HG02870 (cell line): ENCODE data around the gene FANCC.

Experiments used
- ATAC-seq: cut with Tn5 transposase; IDR thresholded peaks from one replicate; pipeline ENCODE4 v1.9.1; 2021; ENCODE audit warnings: mild to moderate bottlenecking, moderate library complexity; ENCODE audit not compliant: unreplicated experiment

The FANCC gene

GRCh38 chr9:95127249-95128176, 190.0 kb downstream of the FANCC start:
- ATAC-seq: no peak

GRCh38 chr9:95126739-95127138, 190.8 kb downstream of the FANCC start:
- ATAC-seq: no peak

- ATAC-seq: no peak
Observed at GRCh38 chr9:95125652-95126051, 191.9 kb downstream of the FANCC start.

- no peak for ATAC-seq
Observed at GRCh38 chr9:95124582-95125367, 192.7 kb downstream of the FANCC start.

- no peak for ATAC-seq
Observed at GRCh38 chr9:95120781-95121370, 196.6 kb downstream of the FANCC start.

GRCh38 chr9:95118596-95118995, 198.9 kb downstream of the FANCC start:
- ATAC-seq: no peak

- ATAC-seq: no peak
Observed at GRCh38 chr9:95116808-95117204, 200.7 kb downstream of the FANCC start.

GRCh38 chr9:95116002-95116807, 201.3 kb downstream of the FANCC start:
- ATAC-seq: no peak

GRCh38 chr9:95115104-95115503, 202.4 kb downstream of the FANCC start:
- no peak for ATAC-seq

- no peak for ATAC-seq
Observed at GRCh38 chr9:95112436-95113280, 204.9 kb downstream of the FANCC start.

GRCh38 chr9:95111716-95112115, 205.8 kb downstream of the FANCC start:
- ATAC-seq: no peak

GRCh38 chr9:95110921-95111525, 206.5 kb downstream of the FANCC start:
- no peak for ATAC-seq

- no peak for ATAC-seq
Observed at GRCh38 chr9:95109456-95109855, 208.1 kb downstream of the FANCC start.

GRCh38 chr9:95108777-95109176, 208.7 kb downstream of the FANCC start:
- no peak for ATAC-seq

GRCh38 chr9:95107976-95108375, 209.5 kb downstream of the FANCC start:
- ATAC-seq: no peak

- ATAC-seq: no peak
Observed at GRCh38 chr9:95107001-95107749, 210.3 kb downstream of the FANCC start.

GRCh38 chr9:95105519-95106287, 211.8 kb downstream of the FANCC start:
- no peak for ATAC-seq

GRCh38 chr9:95104980-95105379, 212.5 kb downstream of the FANCC start:
- ATAC-seq: no peak
